Medulla oblongata (tissue), 1 donor: Measurements from ENCODE around the gene NDUFAF7.
"Not testable (repeated sequence)": the region's sequence is repeated elsewhere in the genome, so short reads cannot be mapped to it uniquely, and the experiment has no call there.

Source experiments
- DNase-seq: peaks from one replicate; pipeline ENCODE4 v3.0.0-alpha.2; 2015; ENCODE audit errors: extremely low spot score

Gene NDUFAF7, protein sequence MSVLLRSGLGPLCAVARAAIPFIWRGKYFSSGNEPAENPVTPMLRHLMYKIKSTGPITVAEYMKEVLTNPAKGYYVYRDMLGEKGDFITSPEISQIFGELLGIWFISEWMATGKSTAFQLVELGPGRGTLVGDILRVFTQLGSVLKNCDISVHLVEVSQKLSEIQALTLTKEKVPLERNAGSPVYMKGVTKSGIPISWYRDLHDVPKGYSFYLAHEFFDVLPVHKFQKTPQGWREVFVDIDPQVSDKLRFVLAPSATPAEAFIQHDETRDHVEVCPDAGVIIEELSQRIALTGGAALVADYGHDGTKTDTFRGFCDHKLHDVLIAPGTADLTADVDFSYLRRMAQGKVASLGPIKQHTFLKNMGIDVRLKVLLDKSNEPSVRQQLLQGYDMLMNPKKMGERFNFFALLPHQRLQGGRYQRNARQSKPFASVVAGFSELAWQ

DNA sequence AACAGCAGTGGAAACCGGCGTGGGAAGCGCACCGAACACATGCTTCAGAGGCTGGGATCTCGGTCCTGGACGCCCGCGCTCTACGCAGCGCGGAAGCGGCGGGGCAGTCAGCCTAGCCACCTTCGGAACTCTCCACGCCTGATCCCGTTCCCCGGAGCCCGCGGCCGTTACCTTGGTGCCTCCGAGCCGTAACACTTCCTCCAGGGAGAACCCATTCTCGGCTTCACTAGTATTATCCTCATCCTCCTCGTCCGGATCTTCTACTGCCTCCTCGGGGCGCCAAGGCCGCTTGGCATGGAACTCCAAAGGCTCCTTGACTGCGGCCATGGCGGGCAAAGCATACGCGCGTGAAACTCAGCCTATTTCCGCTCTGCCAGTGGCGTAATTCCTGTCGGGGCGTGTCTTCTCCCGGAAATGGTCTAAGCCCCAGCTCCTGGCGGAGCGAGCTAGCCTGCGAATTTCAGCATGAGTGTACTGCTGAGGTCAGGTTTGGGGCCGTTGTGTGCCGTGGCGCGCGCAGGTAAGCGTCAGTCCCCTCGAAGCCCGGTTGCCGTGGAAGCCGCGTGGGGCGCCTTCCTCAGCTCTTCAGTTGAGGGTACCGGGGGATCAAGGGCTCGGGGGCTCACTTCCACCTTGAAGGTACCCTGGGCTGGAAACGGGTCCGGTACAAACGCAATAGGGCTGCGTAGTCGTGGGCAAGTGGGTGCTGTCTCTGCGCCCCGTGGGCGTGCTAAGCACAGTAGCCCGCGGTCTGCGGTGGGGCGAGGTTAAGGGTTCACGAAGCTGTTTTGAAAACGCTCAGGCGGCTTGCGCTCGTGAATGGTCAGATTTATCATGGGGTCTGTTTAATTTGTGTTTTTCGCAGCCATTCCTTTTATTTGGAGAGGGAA is at the start of gene NDUFAF7, which contains the start of gene CEBPZ:
Gene NDUFAF7 (plus strand): TSS at position 418 of the 890 bp plus-strand sequence. CDS start 48 bp downstream, at position 466.
Gene CEBPZ (minus strand): TSS at position 356 of the 890 bp plus-strand sequence. CDS start 29 bp downstream, at position 327.
- peak; percentile 96 for DNase-seq

DNA sequence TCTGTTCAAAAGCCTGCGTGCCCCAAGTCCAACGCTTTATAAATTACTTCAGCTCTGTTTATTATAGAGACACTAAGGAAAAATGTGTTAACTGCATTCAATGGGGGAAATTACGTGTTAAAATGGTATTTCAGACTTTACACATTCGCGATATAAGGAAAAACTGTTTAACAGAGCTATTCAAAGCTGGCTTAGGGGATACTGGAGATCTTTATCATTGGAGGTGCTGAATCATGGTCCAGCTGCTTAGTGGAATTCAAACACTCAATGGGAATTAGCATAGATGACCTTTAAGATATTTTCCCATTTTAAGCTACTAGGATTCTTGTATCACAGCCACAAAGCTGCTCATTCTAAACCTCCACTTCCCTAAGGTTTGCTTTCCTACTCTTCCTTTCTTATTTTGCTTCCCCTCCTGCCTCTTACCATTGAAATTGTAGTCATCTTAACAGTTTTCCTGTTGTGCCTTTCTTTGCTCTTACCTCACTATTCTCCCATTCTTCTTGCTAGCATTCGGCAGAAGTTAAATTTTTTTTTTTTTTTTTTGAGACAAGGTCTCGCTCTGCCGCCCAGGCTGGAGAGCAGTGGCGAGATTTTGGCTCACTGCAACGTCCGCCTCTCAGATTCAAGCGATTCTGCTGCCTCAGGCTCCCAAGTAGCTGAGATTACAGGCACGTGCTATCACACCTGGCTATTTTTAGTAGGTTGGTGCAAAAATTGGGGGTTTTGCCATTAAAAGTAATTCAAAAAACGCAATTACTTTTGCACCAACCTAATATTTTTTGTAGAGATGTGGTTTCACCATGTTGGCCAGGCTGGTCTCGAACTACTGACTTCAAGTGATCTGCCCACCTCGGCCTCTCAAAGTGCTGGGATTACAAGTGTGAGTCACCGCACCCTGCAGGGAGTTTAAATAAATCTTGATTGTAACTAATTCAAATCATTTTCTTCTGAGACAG is 49.5 kb upstream of the NDUFAF7 start:
- DNase-seq, result no peak

DNA sequence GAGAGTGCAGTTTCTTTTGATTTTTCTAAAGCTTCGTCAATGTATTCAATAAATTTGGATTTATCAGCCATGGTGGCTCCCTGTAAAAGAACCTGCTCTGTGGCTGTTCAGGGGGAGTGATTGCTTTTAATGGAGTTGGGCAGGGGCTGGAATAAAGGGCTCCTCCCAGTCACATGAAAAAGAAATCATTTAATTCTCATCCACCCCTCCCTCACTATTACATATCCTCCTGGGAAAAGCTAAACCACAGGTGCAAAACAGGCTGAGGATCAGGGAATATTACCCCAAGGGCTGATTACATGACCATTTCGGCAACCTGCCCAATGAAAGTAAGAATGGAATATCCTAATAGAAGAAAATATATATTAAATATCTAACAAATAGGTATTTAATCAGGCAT is 42.9 kb upstream of the NDUFAF7 start, which contains the start of gene SULT6B1:
Gene SULT6B1 (minus strand): TSS at position 101 of the 400 bp plus-strand sequence. CDS start 30 bp downstream, at position 71.
- DNase-seq, result no peak

DNA sequence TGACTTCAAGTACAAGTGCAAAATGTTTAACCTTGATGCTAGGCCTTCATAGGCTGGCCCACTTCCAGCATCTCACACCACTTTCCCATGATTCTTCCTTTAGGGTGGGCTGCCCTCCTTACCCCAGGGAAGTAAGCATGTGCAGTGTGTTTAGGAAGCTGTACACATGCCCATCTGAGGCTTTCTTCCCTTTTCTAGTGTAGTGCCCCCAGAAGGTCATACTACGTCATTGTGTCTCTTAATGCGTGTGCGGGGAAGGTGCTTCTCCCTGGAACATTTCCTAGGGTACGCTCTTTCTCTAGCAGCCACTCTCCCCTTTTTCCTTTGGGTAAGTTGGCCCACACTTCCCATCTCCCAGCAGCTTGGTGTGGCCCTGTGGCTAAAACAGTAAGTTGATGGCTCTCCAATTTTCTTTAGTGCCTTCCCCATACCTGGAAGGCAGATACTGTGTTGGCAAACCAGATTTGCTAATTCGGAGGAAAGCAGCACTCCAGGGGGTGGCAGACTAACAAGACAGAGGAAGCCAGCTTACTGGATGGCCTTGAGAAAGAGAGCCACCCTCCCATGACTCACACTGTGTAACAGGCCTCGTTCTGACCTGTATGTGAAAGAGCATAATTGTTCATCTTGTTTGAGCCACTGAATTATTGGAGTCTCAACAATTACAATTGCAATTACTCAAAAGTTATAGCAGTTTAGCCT is 41.9 kb upstream of the NDUFAF7 start:
- DNase-seq, result peak; percentile 17

DNA sequence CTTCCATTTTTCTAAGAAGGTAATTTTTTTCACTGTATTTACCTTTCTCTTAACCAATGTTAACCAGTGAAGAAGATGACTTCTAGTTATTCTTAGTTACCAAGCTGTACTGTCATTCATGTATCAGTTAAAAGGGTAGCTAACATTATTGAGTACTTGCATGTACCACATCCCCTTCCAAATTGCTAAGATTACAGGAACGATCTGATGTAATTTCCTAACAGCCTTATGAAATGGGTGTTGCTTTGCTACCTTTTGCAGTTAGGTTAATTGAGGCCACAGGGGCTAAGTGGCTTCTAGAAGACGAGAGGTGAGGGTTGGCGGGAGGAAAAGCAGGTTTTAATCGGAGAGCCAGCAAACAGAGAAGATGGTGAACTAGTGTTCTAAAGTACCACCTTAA is 41.2 kb upstream of the NDUFAF7 start:
- no peak for DNase-seq

DNA sequence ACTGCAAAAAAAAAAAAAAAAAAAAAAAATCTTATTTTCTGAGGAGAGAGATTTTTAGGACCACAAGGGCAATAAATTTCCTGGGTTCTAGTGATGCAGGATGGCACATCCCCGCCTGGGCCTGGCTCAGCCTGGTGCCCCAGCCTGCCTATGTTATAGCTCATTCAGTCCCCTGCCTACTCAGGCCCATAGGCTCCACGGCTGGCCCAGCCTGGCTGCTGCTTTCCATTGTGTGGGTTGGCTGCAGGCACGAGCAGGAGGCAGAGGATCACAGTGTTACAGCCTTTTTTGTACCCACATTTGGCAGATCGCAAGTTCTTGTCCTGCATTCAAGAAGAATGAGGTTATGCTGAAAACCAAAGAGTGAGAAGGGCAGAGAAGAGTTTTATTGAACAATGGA is 40.2 kb upstream of the NDUFAF7 start:
- DNase-seq, result no peak

DNA sequence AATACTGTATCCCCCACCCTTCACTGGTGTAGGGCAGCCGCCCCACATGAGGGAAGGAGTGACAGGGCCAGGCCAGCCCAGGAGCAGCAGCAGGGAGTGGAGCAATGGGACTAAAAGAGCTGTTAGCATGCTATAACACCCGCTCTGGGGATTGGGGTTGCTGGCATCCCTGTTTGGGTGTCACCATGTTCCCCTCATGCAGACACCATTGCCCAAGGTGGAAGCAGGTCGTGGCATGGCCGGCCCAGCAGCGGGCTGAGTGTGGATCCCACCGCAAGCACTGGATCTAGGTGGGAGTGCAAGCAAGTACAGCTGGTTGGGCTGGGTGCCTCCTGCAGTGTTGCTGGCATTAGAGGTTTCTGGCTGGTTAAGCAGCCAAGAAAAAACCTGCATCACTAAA is 39.7 kb upstream of the NDUFAF7 start:
- no peak for DNase-seq

DNA sequence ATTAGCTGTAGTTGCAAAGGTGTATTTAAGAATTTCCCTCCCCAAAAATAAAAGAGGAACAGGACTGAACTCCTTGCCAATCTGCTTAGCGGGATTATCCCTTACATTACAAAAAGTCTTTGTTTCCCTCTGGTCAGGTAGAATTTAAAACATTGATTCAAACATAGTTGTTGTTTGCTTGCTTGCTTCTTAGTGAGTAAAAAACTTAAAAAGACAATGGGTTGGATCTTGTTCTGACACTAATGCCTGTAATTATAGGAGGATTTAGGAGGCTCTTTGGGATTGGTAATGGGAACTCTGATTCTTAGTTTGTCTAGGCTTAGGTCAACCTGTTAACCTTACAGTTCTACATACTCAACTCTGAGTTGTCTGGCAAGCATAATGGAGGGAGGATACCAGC is 38.9 kb upstream of the NDUFAF7 start:
- no peak for DNase-seq

DNA sequence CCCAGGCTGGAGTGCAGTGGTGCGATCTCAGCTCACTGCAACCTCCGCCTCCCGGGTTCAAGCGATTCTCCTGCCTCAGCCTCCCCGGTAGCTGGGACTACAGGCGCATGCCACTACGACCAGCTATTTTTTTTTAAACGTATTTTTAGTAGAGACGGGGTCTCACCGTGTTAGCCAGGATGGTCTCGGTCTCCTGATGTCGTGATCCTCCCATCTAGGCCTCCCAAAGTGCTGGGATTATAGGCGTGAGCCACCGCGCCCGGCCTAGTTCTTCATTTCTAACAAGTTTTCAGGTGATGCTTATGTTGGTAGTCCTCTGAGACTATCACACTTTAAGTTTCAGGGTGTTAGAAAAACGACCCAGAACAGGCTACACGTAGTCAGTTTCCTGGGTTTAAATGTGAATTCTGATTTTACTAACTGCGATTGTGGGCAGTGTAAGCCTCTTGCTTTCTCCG is 35.6 kb upstream of the NDUFAF7 start:
- not testable (repeated sequence) for DNase-seq

DNA sequence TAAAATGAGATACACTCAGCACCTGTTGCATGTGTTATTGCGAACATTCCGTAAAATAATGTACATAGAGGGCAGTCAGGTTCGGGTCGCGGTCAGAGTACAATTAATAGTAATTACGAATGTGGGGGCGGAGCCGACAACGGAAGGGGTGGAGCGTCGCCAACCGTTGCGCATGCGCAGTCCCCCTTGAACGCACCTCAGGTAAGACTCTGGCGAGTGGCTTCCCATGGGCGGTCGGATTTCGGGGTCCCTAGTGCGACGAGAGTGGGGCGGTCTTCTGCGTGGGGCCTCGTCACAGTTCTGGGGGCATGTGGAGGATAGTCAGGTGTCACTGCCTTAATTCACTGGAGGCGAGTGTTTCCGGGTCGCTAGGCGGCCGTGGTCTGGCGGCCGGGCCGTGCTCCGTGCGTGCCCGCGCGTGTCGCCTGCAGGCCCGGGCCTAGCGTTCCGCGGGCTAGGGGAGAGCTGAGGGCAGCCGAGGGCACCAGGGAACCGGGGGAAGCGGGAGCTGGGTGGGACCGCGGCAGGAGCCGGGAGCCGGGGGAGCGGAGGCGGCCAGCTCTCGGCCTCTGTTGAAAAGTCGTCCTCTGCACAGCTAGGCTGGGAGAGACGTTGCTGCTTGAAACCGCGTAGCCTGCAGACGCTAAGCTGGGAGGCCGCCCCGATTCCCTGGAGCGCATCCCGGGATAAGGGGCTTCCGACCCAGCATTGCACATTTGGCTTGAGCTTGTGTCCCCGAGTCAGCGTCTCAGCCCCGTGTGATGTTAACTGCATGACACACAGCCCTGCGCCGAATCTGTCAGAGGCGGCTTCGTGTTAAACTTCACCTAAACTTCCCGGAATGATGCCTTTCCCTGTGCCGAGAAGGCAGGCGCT is 34.9 kb upstream of the NDUFAF7 start, which contains the start of gene CEBPZOS:
Gene CEBPZOS (plus strand): TSS at position 177 of the 876 bp plus-strand sequence. CDS start 3,209 bp downstream, outside the sequence.
- DNase-seq, result peak; percentile 83

DNA sequence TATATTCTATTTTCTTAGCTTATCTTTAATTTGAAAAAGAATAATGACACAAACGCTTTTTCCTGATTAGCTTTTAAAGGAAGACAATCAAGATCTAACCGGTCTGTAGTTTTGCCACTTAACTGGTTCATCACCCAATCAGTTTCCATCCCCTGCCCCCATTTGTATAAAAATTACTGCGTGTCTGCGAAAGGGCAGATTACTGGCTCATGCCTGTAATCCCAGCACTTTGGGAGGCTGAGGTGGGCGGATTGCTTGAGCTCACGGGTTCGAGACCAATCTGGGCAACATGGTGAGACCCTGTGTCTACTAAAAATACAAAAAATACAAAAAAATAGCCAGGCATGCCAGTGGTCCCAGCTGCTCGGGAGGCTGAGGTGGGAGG is 32.8 kb upstream of the NDUFAF7 start:
- no peak for DNase-seq

DNA sequence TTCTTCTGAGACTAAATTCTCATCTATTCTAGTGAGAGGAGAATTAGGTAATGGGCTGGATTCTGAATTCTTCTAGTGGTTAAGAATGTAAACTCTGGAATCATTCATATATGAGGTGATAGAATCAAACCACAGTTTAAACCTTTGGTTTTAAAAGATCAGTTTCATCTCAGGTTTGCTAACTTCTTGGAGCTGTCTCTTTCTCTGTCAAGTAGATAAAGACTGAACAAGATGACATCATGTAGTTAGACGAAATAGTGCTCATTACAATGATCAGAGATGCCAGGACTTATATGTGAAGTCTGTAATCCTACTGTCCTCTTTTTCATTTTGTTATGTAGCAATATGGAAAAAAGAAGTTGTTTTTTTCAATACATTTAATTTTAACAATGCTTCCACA is 30.2 kb upstream of the NDUFAF7 start:
- no peak for DNase-seq

DNA sequence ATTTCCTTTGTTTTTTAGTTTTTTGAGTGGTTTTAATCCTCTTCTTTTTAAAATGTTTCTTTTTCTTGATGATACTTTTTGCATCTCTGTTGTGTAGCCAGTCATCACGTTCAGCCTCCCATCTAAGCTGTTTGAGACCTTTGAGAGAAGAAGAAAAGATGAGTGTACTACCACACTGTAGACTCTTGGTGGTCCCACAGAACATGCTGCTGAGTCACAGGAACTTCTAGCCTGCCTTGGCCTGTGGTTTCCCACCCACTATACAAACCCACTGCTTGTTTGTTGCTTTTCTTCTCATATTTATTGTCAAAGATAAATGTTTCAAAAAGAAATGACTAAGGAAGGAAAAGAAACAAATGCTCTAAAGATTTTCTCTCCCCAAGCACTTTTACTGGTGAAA is 29.7 kb upstream of the NDUFAF7 start:
- DNase-seq, result no peak

DNA sequence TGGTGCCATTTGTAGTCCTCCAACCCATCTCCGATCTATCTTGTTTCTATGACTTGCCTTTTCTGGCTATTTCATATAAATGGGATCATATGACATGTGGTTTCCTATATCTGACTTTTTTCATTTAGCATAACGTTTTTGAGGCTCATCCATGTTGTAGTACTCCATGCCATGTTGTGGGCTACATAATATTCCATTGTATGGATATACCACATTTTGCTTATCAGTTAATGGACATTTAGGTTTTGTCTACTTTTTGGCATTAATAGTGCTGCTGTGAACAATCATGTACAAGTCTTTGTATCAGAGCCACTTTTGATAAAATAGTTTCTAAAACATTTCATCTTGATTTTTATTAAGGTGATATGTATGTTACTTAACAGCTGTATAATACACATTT is 27.8 kb upstream of the NDUFAF7 start:
- DNase-seq, result no peak

DNA sequence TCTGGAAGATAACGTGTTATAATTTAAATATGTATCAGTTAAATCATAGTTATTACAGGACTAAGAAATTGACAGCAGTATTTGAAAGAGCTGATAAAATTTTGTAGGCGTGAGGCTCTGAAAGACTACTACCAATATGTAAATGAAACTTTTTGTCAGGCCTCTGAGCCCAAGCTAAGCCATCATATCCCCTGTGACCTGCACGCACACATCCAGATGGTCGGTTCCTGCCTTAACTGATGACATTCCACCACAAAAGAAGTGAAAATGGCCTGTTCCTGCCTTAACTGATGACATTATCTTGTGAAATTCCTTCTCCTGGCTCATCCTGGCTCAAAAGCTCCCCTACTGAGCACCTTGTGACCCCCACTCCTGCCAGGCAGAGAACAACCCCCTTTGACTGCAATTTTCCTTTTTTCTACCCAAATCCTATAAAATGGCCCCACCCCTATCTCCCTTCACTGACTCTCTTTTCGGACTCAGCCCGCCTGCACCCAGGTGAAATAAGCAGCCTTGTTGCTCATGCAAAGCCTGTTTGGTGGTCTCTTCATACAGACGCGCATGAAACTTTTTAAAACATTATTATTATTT is 26.3 kb upstream of the NDUFAF7 start:
- DNase-seq, result not testable (repeated sequence)

DNA sequence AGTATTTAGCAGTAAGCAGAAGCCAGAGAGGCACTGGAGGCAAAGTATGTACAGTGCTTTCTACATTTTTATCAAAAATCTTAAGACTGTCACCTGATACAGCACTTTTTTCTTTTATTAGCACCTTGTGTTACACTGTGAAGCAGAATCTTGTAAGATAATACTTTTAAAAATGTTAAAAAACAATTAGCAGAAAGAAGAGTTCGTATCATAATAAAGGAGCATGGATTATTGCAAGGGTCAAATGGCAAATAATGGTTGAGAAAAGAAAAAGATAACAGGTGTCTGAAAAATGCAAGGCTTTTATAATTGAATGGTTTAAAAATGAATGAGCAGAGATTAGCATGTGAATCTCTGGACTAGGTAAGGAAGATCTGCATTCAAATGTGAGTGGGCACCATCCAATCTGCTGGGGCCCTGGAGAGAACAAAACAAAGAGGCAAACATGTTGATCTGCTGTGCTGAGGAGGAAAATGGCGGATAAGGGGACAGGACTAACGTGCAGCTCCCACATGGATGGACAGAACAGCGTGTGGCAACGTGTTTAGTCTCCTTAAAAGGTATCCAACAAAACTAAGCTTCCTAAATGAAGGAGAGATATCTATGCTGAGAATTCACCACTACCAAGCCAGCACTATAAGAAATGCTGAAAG is 25.6 kb upstream of the NDUFAF7 start:
- DNase-seq, result no peak

DNA sequence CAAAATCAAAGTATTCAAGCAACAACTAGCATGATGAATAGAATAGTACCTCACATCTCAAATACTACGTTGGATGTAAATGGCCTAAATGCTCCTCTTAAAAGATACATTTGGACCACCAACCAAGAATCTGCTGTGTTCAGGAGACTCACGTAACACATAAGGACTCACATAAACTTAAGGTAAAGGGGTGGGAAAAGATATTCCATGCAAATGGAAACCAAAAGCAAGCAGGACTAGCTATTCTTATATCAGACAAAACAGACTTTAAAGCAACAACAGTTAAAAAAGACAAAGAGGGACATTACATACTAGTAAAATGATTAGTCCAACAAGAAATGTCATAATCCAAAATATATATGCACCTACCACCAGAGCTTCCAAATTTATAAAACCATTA is 24.7 kb upstream of the NDUFAF7 start:
- not testable (repeated sequence) for DNase-seq

DNA sequence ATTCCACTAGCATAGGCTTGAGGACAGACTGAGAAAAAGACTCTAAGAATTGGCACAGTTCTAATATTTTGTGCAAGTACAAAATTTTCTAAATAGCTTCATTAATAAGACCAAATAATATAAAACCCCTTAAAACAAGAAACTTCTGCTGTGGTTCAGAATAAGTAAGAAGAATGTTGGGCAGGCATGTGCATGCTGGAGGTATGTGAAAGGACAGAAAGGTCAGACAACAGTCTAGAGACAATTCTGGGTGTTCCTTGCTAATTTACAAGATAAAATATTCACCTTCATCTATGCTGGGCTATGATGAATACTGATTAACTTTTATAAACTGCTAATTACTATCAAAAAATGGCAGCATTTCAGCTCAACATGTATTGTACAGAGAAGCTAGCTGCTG is 20.2 kb upstream of the NDUFAF7 start:
- no peak for DNase-seq
